ENCODE data around the gene ZNF770.

- no peak for TF ChIP-seq POLR2A (IDR thresholded peaks at IDR 0.05)
- TF ChIP-seq CTCF (IDR thresholded peaks at IDR 0.05), result no peak
These were observed 11.3 kb downstream of the ZNF770 start for GRCh38 chr15:34976743-34977142.
